GM18858 (cell line): ENCODE measurements around the gene GTF2F2.
"Not testable (repeated sequence)": the region's sequence is repeated elsewhere in the genome, so short reads cannot be mapped to it uniquely, and the experiment has no call there.

ENCODE experiments used
- ATAC-seq: cut with Tn5 transposase; IDR thresholded peaks from one replicate; pipeline ENCODE4 v1.9.1; 2021; ENCODE audit not compliant: unreplicated experiment

GTF2F2 gene

DNA sequence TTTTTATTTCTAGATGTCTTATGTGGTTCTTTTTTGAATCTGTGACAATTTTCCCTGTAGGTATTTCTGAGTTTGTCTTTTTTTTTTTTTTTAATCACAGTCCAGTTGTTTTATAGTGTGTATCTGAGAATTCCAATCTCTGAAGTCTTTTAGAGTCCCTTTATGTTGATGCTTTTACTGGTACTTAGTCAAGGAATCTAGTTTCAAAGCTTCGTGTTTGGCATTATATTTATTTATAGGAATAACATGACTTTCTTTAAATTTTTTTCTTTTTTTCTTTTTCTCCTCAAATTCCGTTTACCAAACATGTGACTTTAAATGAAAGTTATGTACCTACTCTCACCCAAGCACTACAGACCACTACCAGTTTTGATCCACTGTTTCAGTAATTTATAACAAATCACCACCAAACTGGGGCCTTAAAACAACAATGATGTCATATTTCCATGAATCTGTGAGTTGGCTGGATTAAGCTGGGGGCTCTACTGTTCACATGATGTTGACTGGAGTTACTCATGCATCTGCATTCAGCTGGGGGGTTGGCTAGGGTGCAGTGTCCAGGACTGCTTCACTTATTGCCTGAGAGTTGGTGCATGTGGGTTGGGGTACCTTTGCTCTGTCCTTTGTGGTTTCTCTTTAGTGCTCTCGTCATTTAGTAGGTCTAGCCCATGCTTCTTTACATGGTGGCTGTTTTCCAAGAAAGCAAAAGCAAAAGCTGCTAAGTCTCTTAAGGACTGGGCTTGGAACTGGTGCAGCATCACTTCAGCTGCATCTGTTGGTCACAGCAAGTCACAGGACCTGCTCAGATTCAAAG lies 58.2 kb downstream of the GTF2F2 start:
- no peak for ATAC-seq

DNA sequence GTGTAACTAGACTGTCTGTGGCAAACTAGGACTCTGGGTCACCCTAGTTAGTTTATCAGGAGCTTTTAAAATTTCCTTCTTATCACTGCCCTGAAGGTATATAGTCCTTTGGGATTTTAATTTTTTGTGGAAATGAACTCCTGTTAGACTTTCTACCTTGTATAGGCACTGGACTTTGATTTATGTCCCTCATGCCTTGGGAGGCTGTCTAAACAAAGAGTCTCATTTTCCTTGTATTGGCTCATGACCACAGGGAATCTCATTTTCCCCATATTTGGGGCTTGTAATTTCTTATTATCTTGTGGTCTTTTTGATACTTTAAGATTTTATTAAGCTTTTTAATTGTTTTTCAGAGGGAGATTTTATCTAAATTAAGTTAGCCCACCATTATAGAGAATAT lies 59.1 kb downstream of the GTF2F2 start:
- no peak for ATAC-seq

- no peak for ATAC-seq
These were observed 60.0 kb downstream of the GTF2F2 start for GRCh38 chr13:45180303-45180702.

DNA sequence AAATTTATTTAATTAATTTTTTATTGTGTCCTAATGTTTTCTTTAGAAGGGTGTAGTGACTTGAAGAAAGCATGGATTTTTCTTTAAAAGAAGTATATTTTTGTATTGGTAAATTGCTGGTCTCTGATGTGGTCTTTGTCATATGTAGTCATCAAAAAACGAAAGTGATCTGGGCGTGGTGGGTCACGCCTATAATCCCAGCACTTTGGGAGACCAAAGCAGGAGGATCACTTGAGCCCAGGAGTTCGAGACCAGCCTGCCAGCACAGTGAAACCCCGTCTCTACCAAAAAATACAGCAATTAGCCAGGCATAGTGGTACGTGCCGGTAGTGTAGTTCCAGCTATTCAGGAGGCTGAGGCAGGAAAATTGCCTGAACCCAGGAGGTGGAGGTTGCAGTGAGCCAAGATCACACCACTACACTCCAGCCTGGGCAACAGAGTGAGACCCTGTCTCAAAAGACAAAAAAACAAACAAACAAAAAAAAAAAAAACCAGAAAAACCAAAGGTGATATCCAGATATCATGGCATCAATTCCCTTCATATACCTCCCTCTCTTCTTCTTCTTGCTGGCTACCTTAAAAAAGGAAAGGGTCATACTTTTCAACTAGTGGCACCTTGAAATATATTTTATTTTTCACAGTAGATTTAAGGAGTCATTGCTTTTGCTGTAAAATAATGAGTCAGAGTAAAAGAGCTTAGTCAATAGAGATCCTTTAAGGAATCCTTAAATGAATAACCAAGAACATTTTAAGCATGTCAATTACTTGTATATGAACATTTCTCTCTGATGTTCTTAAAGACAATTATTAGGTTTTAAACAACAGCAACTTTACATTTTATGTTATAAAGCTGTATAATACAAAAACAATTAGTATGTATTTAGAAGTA lies 60.6 kb downstream of the GTF2F2 start:
- no peak for ATAC-seq

- no peak for ATAC-seq
These were observed 64.4 kb downstream of the GTF2F2 start for GRCh38 chr13:45184693-45185092.

DNA sequence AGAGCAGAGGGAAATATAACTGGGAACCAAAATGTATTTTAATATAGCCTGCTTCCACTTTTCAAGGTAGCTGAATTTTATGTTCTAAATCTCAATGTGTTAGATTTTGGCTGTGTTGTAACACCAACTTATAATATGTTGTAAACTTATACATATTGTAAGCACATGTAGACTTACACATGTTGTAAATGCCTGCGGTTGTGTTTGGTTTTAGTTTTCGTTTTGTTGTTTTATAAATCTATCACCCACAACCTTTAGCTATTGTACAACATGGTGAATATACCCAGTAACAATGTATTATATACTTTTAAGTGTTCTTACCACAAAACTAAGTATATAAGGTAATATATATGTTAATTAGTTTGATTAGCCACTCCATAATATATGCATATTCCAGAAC lies 65.0 kb downstream of the GTF2F2 start:
- ATAC-seq, result no peak

DNA sequence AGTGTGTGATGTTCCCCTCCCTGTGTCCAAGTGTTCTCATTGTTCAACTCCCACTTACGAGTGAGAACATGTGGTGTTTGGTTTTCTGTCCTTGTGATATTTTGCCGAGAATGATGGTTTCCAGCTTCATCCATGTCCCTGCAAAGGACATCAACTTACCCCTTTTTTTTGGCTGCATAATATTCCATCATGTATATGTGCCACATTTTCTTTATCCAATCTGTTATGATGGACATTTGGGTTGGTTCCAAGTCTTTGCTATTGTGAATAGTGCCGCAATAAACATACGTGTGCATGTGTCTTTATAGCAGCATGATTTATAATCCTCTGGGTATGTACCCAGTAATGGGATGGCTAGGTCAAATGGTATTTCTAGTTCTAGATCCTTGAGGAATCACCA lies 68.8 kb downstream of the GTF2F2 start:
- not testable (repeated sequence) for ATAC-seq

GRCh38 chr13:45189511-45189910 lies 69.2 kb downstream of the GTF2F2 start:
- not testable (repeated sequence) for ATAC-seq

DNA sequence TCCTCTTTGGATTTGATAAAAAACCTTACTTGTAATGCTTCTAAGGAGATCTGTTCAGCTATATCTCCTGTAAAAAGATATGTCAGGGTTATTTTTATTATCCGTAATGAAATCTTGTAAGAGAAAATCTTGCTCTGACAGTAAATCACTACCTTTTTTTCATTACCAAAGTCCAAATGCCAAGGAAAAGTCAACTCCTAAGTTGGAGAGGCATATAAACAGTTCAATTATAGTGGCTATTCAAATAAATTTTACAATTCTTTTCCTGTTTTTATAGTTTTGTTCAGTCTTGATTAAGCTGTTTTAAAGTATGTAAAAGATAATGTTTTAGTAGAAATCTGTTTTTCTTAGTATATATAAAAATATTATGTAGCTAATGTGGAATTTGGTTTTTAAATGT lies 71.6 kb downstream of the GTF2F2 start:
- ATAC-seq, result no peak

DNA sequence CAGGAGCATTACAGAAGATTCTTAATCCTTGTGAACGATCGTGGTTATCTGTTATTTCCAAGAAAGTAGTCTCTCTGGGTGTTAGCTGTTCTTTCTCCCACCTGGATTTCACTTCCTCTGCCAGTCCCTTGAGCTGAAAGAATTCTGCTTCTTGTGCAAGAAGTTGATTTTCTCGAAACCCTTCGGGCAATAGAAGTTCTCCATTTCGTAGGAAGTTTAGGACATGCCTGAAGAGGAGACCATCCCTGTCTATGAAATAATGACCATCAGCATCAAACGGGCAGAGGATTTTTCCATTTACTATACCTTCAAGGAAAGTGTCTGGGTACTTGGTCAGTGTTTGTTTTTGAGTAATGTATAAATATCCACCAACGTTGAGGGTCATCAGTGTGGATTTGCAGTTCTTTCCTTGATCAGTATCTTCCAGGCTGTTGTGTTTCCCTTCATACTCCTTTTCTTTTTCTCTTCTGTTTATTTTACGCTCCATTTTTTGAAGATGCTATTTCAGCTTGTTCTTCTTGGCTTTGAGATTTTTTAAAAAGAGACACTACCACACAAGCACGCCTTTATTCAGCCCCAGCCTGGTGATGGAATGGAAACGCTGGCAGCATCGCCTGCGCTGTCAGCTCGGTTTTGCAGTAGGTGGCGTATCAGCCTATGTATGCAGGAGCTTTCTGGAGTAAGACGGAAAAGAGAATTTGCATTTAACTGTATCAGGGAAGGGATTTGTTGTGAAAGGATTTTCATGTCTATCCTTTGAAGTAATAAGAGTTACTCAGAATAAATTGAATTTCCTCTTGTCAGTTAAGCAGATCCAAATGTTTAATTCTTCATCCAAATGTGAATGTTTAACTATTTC lies 74.0 kb downstream of the GTF2F2 start:
- ATAC-seq, result no peak

DNA sequence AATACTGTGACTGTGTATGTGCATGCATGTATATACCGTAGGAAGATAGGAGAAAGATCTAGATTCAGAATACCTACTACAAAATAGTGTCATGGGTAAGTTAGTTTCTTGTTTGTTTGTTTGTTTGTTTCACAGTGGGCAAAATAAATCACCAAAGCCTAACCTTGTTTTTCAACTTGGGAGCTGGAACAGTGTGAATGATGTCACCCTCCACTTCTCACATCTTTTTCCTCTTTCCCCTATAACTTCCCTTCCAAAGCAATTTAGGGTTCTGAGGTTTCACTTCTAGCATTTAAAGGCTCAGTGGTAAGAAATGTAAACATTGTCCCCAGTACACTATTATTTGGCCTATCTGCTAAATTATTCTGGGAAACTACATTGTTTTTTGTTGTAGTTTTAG lies 75.1 kb downstream of the GTF2F2 start:
- ATAC-seq, result no peak

GRCh38 chr13:45196096-45196495 lies 75.8 kb downstream of the GTF2F2 start:
- ATAC-seq, result no peak

- ATAC-seq, result no peak
These were observed 76.3 kb downstream of the GTF2F2 start for GRCh38 chr13:45196622-45197021.

DNA sequence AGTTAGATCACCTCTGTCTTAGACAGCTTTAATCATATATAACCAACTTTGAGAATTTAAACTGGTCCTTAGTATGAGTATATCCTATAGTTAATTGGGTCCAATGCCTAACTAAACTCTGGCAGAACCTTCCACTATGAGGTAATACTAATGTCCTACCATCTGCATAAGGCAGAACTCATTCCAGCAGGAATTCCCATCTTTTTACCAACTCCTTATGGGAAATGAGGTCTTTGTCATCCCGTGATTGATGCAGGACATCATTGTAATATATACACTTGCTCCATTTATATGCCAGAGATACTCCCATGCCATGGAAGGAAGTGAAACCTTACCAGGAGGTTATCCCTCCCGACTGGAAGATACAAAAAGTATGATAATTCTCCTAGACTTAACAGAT lies 77.7 kb downstream of the GTF2F2 start:
- ATAC-seq, result no peak

GRCh38 chr13:45198924-45199323 lies 78.6 kb downstream of the GTF2F2 start:
- no peak for ATAC-seq

- ATAC-seq, result no peak
These were observed 79.4 kb downstream of the GTF2F2 start for GRCh38 chr13:45199711-45200110.

GRCh38 chr13:45200701-45201232 lies 80.5 kb downstream of the GTF2F2 start, which contains the start of gene KCTD4:
KCTD4 (minus strand) TSS chr13:45201045; CDS start chr13:45194567, 6,478 bp downstream.
- no peak for ATAC-seq

GRCh38 chr13:45205124-45205523 lies 84.8 kb downstream of the GTF2F2 start:
- ATAC-seq, result no peak

DNA sequence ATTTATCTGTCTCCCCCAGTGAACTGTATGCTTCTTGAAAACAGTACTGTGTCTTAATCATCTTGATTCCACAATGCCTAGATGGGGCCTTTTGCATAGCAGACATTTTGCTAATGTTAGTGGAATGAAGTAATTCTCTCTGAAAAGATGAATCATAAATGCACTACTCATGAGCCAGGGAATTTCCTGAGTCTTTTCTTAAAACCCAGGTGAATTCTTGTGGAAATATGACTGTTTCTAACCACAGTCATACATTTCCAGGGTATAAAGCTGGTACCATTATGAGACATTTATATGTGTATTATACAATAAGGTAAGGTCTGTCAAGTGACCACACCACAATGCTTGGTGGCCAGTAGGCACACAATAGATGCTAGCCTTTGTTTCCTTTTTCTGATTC lies 86.0 kb downstream of the GTF2F2 start:
- no peak for ATAC-seq

- ATAC-seq, result no peak
These were observed 87.0 kb downstream of the GTF2F2 start for GRCh38 chr13:45207319-45207718.

- ATAC-seq, result no peak
These were observed 87.8 kb downstream of the GTF2F2 start for GRCh38 chr13:45208132-45208531.
